SK-N-SH treated with all-trans-retinoic acid at 6 μM for 48 hours (cell line): ENCODE measurements around the gene AHRR.

ENCODE experiments used
- ATAC-seq: fragments of 200-7000 bp; cut with Tn5 transposase; 3 replicates; pipeline ENCODE4 v1.9.1; 2020; ENCODE audit warnings: mild to moderate bottlenecking, moderate library complexity
- ARNTL ChIP-seq: fragments of 450-650 bp; formaldehyde crosslinking; IDR thresholded peaks from 2 replicates; pipeline ENCODE4 v1.5.0; 2020; ENCODE audit warnings: low read depth, mild to moderate bottlenecking, moderate library complexity, borderline replicate concordance
- BACH2 ChIP-seq: fragments of 250-450 bp; sonication (Bioruptor Pico); IDR thresholded peaks from 2 replicates; pipeline ENCODE4 v1.9.0; 2021; ENCODE audit warnings: mild to moderate bottlenecking, borderline replicate concordance
- CSDC2 ChIP-seq: fragments of 250-450 bp; sonication (Bioruptor Pico); IDR thresholded peaks from 2 replicates; pipeline ENCODE4 v1.5.0; 2020; ENCODE audit warnings: mild to moderate bottlenecking, moderate library complexity
- ESRRG ChIP-seq: fragments of 250-450 bp; sonication (Bioruptor Pico); IDR thresholded peaks from 2 replicates; pipeline ENCODE4 v1.6.1; 2021; ENCODE audit warnings: mild to moderate bottlenecking
- GLIS3 ChIP-seq: fragments of 250-450 bp; sonication (Bioruptor Pico); IDR thresholded peaks from 2 replicates; pipeline ENCODE4 v1.5.0; 2020; ENCODE audit warnings: mild to moderate bottlenecking, moderate library complexity
- OSR1 ChIP-seq: fragments of 250-450 bp; sonication (Bioruptor Pico); IDR thresholded peaks from 2 replicates; pipeline ENCODE4 v1.8.0; 2022; ENCODE audit warnings: moderate library complexity, mild to moderate bottlenecking, inconsistent platforms
- PPARA ChIP-seq: fragments of 250-450 bp; sonication (Bioruptor Pico); IDR thresholded peaks from 2 replicates; pipeline ENCODE4 v1.5.0; 2020; ENCODE audit warnings: mild to moderate bottlenecking, borderline replicate concordance
- RARB ChIP-seq: fragments of 250-450 bp; sonication (Bioruptor Pico); IDR thresholded peaks from 2 replicates; pipeline ENCODE4 v1.8.0; 2021; ENCODE audit warnings: mild to moderate bottlenecking, moderate library complexity
- SNAI2 ChIP-seq: fragments of 250-450 bp; sonication (Bioruptor Pico); IDR thresholded peaks from 2 replicates; pipeline ENCODE4 v1.5.0; 2020; ENCODE audit warnings: mild to moderate bottlenecking, moderate library complexity
- TCF4 ChIP-seq: fragments of 250-450 bp; sonication (Bioruptor Pico); IDR thresholded peaks from 2 replicates; pipeline ENCODE4 v1.8.0; 2021; ENCODE audit warnings: mild to moderate bottlenecking, moderate library complexity, borderline replicate concordance
- TOX ChIP-seq: fragments of 250-450 bp; sonication (Bioruptor Pico); IDR thresholded peaks from 2 replicates; pipeline ENCODE4 v1.8.0; 2021; ENCODE audit warnings: mild to moderate bottlenecking, moderate library complexity, borderline replicate concordance
- ZC3H10 ChIP-seq: fragments of 250-450 bp; sonication (Bioruptor Pico); IDR thresholded peaks from 2 replicates; pipeline ENCODE4 v1.5.1; 2021; ENCODE audit warnings: mild to moderate bottlenecking, moderate library complexity
- ZFP3 ChIP-seq: fragments of 250-450 bp; sonication (Bioruptor Pico); IDR thresholded peaks from 2 replicates; pipeline ENCODE4 v1.5.0; 2020; ENCODE audit warnings: mild to moderate bottlenecking, moderate library complexity
- ZNF70 ChIP-seq: fragments of 450-650 bp; formaldehyde crosslinking; IDR thresholded peaks from 2 replicates; pipeline ENCODE4 v1.5.0; 2020; ENCODE audit warnings: mild to moderate bottlenecking, moderate library complexity
- ZNF8 ChIP-seq: fragments of 450-650 bp; formaldehyde crosslinking; IDR thresholded peaks from 2 replicates; pipeline ENCODE4 v1.5.0; 2020; ENCODE audit warnings: mild to moderate bottlenecking, moderate library complexity
- TF ChIP-seq, protein P1 (sequence below): fragments of 250-450 bp; sonication (Bioruptor Pico); IDR thresholded peaks from 2 replicates; pipeline ENCODE4 v1.5.1; 2020; ENCODE audit warnings: low read depth, mild to moderate bottlenecking, moderate library complexity
- TF ChIP-seq, protein P2 (sequence below): fragments of 250-450 bp; sonication (Bioruptor Pico); IDR thresholded peaks from 2 replicates; pipeline ENCODE4 v1.8.0; 2021; ENCODE audit warnings: low read depth, mild to moderate bottlenecking, moderate library complexity, borderline replicate concordance
- TF ChIP-seq, protein P3 (sequence below): fragments of 250-450 bp; sonication (Bioruptor Pico); IDR thresholded peaks from 2 replicates; pipeline ENCODE4 v1.5.0; 2020; ENCODE audit warnings: mild to moderate bottlenecking, moderate library complexity
- TF ChIP-seq, protein P4 (sequence below): fragments of 250-450 bp; sonication (Bioruptor Pico); IDR thresholded peaks from 2 replicates; pipeline ENCODE4 v1.8.0; 2020; ENCODE audit warnings: mild to moderate bottlenecking, moderate library complexity, borderline replicate concordance
- TF ChIP-seq, protein P5 (sequence below): fragments of 250-450 bp; sonication (Bioruptor Pico); IDR thresholded peaks from 2 replicates; pipeline ENCODE4 v1.5.1; 2021; ENCODE audit warnings: mild to moderate bottlenecking, moderate library complexity

The AHRR gene

DNA sequence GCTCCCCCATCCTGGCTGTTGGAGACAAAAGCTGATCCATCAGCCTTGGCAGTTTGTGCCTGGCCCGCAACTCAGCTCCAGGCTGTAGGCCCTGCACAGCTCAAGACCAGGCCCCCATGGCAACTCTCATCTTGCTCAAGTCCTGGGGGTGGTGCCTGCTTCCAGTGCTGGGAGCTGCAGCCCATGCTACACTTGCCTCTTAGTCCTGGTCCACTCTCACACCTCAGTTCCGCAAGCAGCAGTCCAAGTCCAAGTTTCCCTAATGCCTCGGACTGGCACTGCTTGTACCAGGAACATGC, 14.2 kb downstream of the AHRR start:
- TF ChIP-seq CSDC2 (CRISPR knock-in tag), result no peak
- TF ChIP-seq TCF4, result no peak
- no peak for TF ChIP-seq PPARA (CRISPR knock-in tag)
- TF ChIP-seq, protein P1, sequence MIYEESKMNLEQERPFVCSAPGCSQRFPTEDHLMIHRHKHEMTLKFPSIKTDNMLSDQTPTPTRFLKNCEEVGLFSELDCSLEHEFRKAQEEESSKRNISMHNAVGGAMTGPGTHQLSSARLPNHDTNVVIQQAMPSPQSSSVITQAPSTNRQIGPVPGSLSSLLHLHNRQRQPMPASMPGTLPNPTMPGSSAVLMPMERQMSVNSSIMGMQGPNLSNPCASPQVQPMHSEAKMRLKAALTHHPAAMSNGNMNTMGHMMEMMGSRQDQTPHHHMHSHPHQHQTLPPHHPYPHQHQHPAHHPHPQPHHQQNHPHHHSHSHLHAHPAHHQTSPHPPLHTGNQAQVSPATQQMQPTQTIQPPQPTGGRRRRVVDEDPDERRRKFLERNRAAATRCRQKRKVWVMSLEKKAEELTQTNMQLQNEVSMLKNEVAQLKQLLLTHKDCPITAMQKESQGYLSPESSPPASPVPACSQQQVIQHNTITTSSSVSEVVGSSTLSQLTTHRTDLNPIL (CRISPR knock-in tag), result no peak
- TF ChIP-seq ESRRG (CRISPR knock-in tag), result no peak
- no peak for TF ChIP-seq TOX
- no peak for TF ChIP-seq BACH2
- no peak for TF ChIP-seq RARB (CRISPR knock-in tag)
- no peak for TF ChIP-seq SNAI2 (CRISPR knock-in tag)
- no peak for TF ChIP-seq ZFP3 (CRISPR knock-in tag)
- no peak for ATAC-seq

DNA sequence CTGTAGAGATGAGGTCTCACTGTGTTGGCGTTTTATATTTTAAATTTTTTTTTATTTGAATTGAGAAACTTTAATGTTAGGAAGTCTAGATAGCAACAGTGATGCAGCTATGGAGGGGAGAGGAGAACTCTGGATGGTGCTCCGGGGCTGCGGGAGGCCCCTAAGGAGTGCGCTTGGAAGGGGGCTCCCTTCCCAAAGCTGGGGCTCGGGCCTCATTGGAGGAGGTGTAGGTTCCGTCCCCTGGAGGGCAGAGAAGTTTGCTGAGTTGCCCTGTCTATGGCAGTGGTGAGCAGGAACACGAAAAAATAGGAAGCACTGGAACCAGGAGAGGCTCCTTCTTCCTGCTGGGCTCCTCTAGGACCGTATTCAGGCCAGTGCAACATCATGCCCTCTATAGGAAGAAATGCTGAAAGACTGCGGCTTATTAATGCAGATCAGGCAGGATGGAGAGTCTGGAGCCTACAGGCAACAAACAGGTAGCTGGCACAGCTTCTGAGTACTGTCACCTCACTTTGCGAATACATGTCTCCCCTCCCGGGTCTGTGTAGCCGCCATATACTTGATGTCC, 16.1 kb downstream of the AHRR start:
- TF ChIP-seq SNAI2 (CRISPR knock-in tag) (no peak), ARNTL (CRISPR knock-in tag) (no peak), ZNF70 (no peak), GLIS3 (CRISPR knock-in tag) (no peak), PPARA (CRISPR knock-in tag) (no peak), ZFP3 (CRISPR knock-in tag) (no peak), CSDC2 (CRISPR knock-in tag) (no peak), ZNF8 (CRISPR knock-in tag) (no peak), ESRRG (CRISPR knock-in tag) (no peak), BACH2 (no peak), ZC3H10 (no peak), OSR1 (no peak), RARB (CRISPR knock-in tag) (no peak)
- TF ChIP-seq, protein P2, sequence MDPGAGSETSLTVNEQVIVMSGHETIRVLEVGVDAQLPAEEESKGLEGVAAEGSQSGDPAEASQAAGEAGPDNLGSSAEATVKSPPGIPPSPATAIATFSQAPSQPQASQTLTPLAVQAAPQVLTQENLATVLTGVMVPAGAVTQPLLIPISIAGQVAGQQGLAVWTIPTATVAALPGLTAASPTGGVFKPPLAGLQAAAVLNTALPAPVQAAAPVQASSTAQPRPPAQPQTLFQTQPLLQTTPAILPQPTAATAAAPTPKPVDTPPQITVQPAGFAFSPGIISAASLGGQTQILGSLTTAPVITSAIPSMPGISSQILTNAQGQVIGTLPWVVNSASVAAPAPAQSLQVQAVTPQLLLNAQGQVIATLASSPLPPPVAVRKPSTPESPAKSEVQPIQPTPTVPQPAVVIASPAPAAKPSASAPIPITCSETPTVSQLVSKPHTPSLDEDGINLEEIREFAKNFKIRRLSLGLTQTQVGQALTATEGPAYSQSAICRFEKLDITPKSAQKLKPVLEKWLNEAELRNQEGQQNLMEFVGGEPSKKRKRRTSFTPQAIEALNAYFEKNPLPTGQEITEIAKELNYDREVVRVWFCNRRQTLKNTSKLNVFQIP (CRISPR knock-in tag), result no peak
- TF ChIP-seq, protein P3, sequence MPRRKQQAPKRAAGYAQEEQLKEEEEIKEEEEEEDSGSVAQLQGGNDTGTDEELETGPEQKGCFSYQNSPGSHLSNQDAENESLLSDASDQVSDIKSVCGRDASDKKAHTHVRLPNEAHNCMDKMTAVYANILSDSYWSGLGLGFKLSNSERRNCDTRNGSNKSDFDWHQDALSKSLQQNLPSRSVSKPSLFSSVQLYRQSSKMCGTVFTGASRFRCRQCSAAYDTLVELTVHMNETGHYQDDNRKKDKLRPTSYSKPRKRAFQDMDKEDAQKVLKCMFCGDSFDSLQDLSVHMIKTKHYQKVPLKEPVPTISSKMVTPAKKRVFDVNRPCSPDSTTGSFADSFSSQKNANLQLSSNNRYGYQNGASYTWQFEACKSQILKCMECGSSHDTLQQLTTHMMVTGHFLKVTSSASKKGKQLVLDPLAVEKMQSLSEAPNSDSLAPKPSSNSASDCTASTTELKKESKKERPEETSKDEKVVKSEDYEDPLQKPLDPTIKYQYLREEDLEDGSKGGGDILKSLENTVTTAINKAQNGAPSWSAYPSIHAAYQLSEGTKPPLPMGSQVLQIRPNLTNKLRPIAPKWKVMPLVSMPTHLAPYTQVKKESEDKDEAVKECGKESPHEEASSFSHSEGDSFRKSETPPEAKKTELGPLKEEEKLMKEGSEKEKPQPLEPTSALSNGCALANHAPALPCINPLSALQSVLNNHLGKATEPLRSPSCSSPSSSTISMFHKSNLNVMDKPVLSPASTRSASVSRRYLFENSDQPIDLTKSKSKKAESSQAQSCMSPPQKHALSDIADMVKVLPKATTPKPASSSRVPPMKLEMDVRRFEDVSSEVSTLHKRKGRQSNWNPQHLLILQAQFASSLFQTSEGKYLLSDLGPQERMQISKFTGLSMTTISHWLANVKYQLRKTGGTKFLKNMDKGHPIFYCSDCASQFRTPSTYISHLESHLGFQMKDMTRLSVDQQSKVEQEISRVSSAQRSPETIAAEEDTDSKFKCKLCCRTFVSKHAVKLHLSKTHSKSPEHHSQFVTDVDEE (CRISPR knock-in tag), result no peak
- TF ChIP-seq, protein P1 (CRISPR knock-in tag), result no peak
- TF ChIP-seq, protein P4, sequence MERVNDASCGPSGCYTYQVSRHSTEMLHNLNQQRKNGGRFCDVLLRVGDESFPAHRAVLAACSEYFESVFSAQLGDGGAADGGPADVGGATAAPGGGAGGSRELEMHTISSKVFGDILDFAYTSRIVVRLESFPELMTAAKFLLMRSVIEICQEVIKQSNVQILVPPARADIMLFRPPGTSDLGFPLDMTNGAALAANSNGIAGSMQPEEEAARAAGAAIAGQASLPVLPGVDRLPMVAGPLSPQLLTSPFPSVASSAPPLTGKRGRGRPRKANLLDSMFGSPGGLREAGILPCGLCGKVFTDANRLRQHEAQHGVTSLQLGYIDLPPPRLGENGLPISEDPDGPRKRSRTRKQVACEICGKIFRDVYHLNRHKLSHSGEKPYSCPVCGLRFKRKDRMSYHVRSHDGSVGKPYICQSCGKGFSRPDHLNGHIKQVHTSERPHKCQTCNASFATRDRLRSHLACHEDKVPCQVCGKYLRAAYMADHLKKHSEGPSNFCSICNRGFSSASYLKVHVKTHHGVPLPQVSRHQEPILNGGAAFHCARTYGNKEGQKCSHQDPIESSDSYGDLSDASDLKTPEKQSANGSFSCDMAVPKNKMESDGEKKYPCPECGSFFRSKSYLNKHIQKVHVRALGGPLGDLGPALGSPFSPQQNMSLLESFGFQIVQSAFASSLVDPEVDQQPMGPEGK (CRISPR knock-in tag), result no peak
- TF ChIP-seq, protein P5, sequence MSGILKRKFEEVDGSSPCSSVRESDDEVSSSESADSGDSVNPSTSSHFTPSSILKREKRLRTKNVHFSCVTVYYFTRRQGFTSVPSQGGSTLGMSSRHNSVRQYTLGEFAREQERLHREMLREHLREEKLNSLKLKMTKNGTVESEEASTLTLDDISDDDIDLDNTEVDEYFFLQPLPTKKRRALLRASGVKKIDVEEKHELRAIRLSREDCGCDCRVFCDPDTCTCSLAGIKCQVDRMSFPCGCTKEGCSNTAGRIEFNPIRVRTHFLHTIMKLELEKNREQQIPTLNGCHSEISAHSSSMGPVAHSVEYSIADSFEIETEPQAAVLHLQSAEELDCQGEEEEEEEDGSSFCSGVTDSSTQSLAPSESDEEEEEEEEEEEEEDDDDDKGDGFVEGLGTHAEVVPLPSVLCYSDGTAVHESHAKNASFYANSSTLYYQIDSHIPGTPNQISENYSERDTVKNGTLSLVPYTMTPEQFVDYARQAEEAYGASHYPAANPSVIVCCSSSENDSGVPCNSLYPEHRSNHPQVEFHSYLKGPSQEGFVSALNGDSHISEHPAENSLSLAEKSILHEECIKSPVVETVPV (CRISPR knock-in tag), result no peak
- TF ChIP-seq, all 23 proteins: peak for 0
- peak; percentile 99 for ATAC-seq
